T-helper 1 cell treated with Interleukin-12 subunit alpha and Interleukin-12 subunit beta and Interleukin-4 antibody, amounts not matched to agents 30 μg/mL and 1 μg/mL, for 36 hours (primary cell): ENCODE results near the gene FHIT.

Experiments
- H3K27ac Mint-ChIP-seq: one replicate; pipeline ENCODE4 v1.8.0; 2021; ENCODE audit warnings: mild to moderate bottlenecking, mixed read lengths
- H3K27me3 Mint-ChIP-seq: one replicate; pipeline ENCODE4 v1.8.0; 2021; ENCODE audit warnings: low read depth, mixed read lengths
- H3K36me3 Mint-ChIP-seq: one replicate; pipeline ENCODE4 v1.8.0; 2021; ENCODE audit warnings: low read depth, mixed read lengths
- H3K4me1 Mint-ChIP-seq: one replicate; pipeline ENCODE4 v1.8.0; 2021; ENCODE audit warnings: low read depth, mixed read lengths
- H3K4me3 Mint-ChIP-seq: one replicate; pipeline ENCODE4 v1.8.0; 2021; ENCODE audit warnings: mild to moderate bottlenecking, moderate library complexity, mixed read lengths
- H3K9me3 Mint-ChIP-seq: one replicate; pipeline ENCODE4 v1.8.0; 2021; ENCODE audit warnings: mixed read lengths

Gene FHIT

GRCh38 chr3:60633644-60634043, 617.6 kb downstream of the FHIT start:
- Mint-ChIP-seq H3K9me3 (peaks cover 10% of the 10 kb centered on the region), H3K4me1 (no peaks in the 10 kb centered on the region), H3K27ac (no peak overlapping the region), H3K27me3 (no peaks in the 10 kb centered on the region), H3K36me3 (no peaks in the 10 kb centered on the region), H3K4me3 (no peak overlapping the region)

- H3K4me3 Mint-ChIP-seq, result no peak overlapping the region
- no peaks in the 10 kb centered on the region for H3K27me3 Mint-ChIP-seq
- no peaks in the 10 kb centered on the region for H3K4me1 Mint-ChIP-seq
- peaks cover 4% of the 10 kb centered on the region for H3K9me3 Mint-ChIP-seq
- H3K27ac Mint-ChIP-seq, result no peak overlapping the region
- no peaks in the 10 kb centered on the region for H3K36me3 Mint-ChIP-seq
Observed at GRCh38 chr3:60631509-60631908, 619.7 kb downstream of the FHIT start.

- Mint-ChIP-seq H3K36me3 (no peaks in the 10 kb centered on the region), H3K27ac (no peak overlapping the region), H3K4me3 (no peak overlapping the region), H3K27me3 (no peaks in the 10 kb centered on the region), H3K9me3 (peaks cover 4% of the 10 kb centered on the region), H3K4me1 (no peaks in the 10 kb centered on the region)
Observed at GRCh38 chr3:60630953-60631352, 620.3 kb downstream of the FHIT start.

- H3K36me3 Mint-ChIP-seq, result no peaks in the 10 kb centered on the region
- H3K9me3 Mint-ChIP-seq, result peaks cover 4% of the 10 kb centered on the region
- no peaks in the 10 kb centered on the region for H3K4me1 Mint-ChIP-seq
- H3K4me3 Mint-ChIP-seq, result no peak overlapping the region
- H3K27ac Mint-ChIP-seq, result no peak overlapping the region
- no peaks in the 10 kb centered on the region for H3K27me3 Mint-ChIP-seq
Observed at GRCh38 chr3:60629816-60630215, 621.4 kb downstream of the FHIT start.

GRCh38 chr3:60622349-60622748, 628.9 kb downstream of the FHIT start:
- Mint-ChIP-seq H3K9me3 (peaks cover 8% of the 10 kb centered on the region), H3K36me3 (no peaks in the 10 kb centered on the region), H3K27ac (no peak overlapping the region), H3K27me3 (no peaks in the 10 kb centered on the region), H3K4me3 (no peak overlapping the region), H3K4me1 (no peaks in the 10 kb centered on the region)

GRCh38 chr3:60617188-60617587, 634.1 kb downstream of the FHIT start:
- Mint-ChIP-seq H3K4me3 (no peak overlapping the region), H3K9me3 (no peaks in the 10 kb centered on the region), H3K27me3 (no peaks in the 10 kb centered on the region), H3K4me1 (no peaks in the 10 kb centered on the region), H3K27ac (no peak overlapping the region), H3K36me3 (no peaks in the 10 kb centered on the region)

- no peak overlapping the region for H3K4me3 Mint-ChIP-seq
- no peaks in the 10 kb centered on the region for H3K27me3 Mint-ChIP-seq
- H3K27ac Mint-ChIP-seq, result no peak overlapping the region
- H3K4me1 Mint-ChIP-seq, result no peaks in the 10 kb centered on the region
- no peaks in the 10 kb centered on the region for H3K36me3 Mint-ChIP-seq
- H3K9me3 Mint-ChIP-seq, result no peaks in the 10 kb centered on the region
Observed at GRCh38 chr3:60613769-60614303, 637.4 kb downstream of the FHIT start.

GRCh38 chr3:60610441-60611112, 640.7 kb downstream of the FHIT start:
- Mint-ChIP-seq H3K9me3 (no peaks in the 10 kb centered on the region), H3K4me1 (no peaks in the 10 kb centered on the region), H3K27ac (no peak overlapping the region), H3K27me3 (no peaks in the 10 kb centered on the region), H3K36me3 (no peaks in the 10 kb centered on the region), H3K4me3 (no peak overlapping the region)

GRCh38 chr3:60609446-60609845, 641.8 kb downstream of the FHIT start:
- H3K27ac Mint-ChIP-seq, result no peak overlapping the region
- no peak overlapping the region for H3K4me3 Mint-ChIP-seq
- no peaks in the 10 kb centered on the region for H3K9me3 Mint-ChIP-seq
- no peaks in the 10 kb centered on the region for H3K4me1 Mint-ChIP-seq
- H3K27me3 Mint-ChIP-seq, result no peaks in the 10 kb centered on the region
- no peaks in the 10 kb centered on the region for H3K36me3 Mint-ChIP-seq

- H3K4me3 Mint-ChIP-seq, result no peak overlapping the region
- no peaks in the 10 kb centered on the region for H3K36me3 Mint-ChIP-seq
- H3K27ac Mint-ChIP-seq, result no peak overlapping the region
- H3K9me3 Mint-ChIP-seq, result no peaks in the 10 kb centered on the region
- H3K4me1 Mint-ChIP-seq, result peaks cover 5% of the 10 kb centered on the region
- H3K27me3 Mint-ChIP-seq, result no peaks in the 10 kb centered on the region
Observed at GRCh38 chr3:60603860-60604259, 647.4 kb downstream of the FHIT start.

GRCh38 chr3:60600848-60601247, 650.4 kb downstream of the FHIT start:
- H3K27me3 Mint-ChIP-seq, result peaks cover 4% of the 10 kb centered on the region
- no peak overlapping the region for H3K4me3 Mint-ChIP-seq
- peaks cover 5% of the 10 kb centered on the region for H3K4me1 Mint-ChIP-seq
- no peak overlapping the region for H3K27ac Mint-ChIP-seq
- no peaks in the 10 kb centered on the region for H3K36me3 Mint-ChIP-seq
- H3K9me3 Mint-ChIP-seq, result no peaks in the 10 kb centered on the region

GRCh38 chr3:60599586-60599985, 651.7 kb downstream of the FHIT start:
- H3K27me3 Mint-ChIP-seq, result peaks cover 4% of the 10 kb centered on the region
- H3K36me3 Mint-ChIP-seq, result no peaks in the 10 kb centered on the region
- H3K4me1 Mint-ChIP-seq, result peaks cover 5% of the 10 kb centered on the region
- no peaks in the 10 kb centered on the region for H3K9me3 Mint-ChIP-seq
- no peak overlapping the region for H3K4me3 Mint-ChIP-seq
- H3K27ac Mint-ChIP-seq, result no peak overlapping the region

- no peaks in the 10 kb centered on the region for H3K9me3 Mint-ChIP-seq
- H3K27me3 Mint-ChIP-seq, result peaks cover 4% of the 10 kb centered on the region
- H3K4me1 Mint-ChIP-seq, result peaks cover 5% of the 10 kb centered on the region
- H3K36me3 Mint-ChIP-seq, result no peaks in the 10 kb centered on the region
- H3K27ac Mint-ChIP-seq, result no peak overlapping the region
- H3K4me3 Mint-ChIP-seq, result no peak overlapping the region
Observed at GRCh38 chr3:60598671-60599070, 652.6 kb downstream of the FHIT start.

- Mint-ChIP-seq H3K27me3 (peaks cover 4% of the 10 kb centered on the region), H3K4me1 (no peaks in the 10 kb centered on the region), H3K36me3 (no peaks in the 10 kb centered on the region), H3K9me3 (no peaks in the 10 kb centered on the region), H3K27ac (no peak overlapping the region), H3K4me3 (no peak overlapping the region)
Observed at GRCh38 chr3:60594025-60594424, 657.2 kb downstream of the FHIT start.

GRCh38 chr3:60591267-60591666, 660.0 kb downstream of the FHIT start:
- Mint-ChIP-seq H3K4me3 (no peak overlapping the region), H3K27ac (no peak overlapping the region), H3K27me3 (peaks cover 3% of the 10 kb centered on the region), H3K4me1 (no peaks in the 10 kb centered on the region), H3K9me3 (peaks cover 15% of the 10 kb centered on the region), H3K36me3 (no peaks in the 10 kb centered on the region)

- H3K4me1 Mint-ChIP-seq, result no peaks in the 10 kb centered on the region
- H3K36me3 Mint-ChIP-seq, result no peaks in the 10 kb centered on the region
- H3K4me3 Mint-ChIP-seq, result no peak overlapping the region
- peaks cover 16% of the 10 kb centered on the region for H3K9me3 Mint-ChIP-seq
- H3K27ac Mint-ChIP-seq, result no peak overlapping the region
- H3K27me3 Mint-ChIP-seq, result peaks cover 3% of the 10 kb centered on the region
Observed at GRCh38 chr3:60588806-60589205, 662.4 kb downstream of the FHIT start.
